HG02870 (cell line): ENCODE measurements around the gene MERTK.
"Not testable (repeated sequence)": the region's sequence is repeated elsewhere in the genome, so short reads cannot be mapped to it uniquely, and the experiment has no call there.

Source experiments
- ATAC-seq: cut with Tn5 transposase; IDR thresholded peaks from one replicate; pipeline ENCODE4 v1.9.1; 2021; ENCODE audit warnings: mild to moderate bottlenecking, moderate library complexity; ENCODE audit not compliant: unreplicated experiment

The MERTK gene

GRCh38 chr2:111897924-111898702, at the start of gene MERTK:
TSS of gene MERTK (plus strand) at chr2:111898607. CDS start at chr2:111898736, 129 bp downstream.
- peak; percentile 48 for ATAC-seq

- ATAC-seq: not testable (repeated sequence)
Measured at GRCh38 chr2:111850646-111851045, 47.8 kb upstream of the MERTK start.

DNA sequence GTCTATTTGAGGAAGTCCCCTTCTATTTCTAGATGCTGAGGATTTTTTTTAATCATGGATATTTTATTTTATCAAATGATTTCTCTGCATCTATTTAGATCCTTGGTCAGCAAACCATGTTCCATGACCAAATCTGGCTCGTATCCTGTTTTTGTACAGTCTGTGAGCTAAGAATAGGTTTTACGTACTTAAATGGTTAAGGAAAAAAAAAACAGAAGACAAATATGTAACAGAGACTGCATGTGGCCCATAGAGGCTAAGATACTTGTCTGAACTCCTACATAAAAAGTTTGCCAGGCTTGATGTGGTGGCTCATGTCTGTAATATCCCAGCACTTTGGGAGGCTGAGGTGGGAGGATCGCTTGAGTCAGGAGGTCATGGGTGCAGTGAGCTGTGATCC, 45.9 kb upstream of the MERTK start:
- ATAC-seq: not testable (repeated sequence)

DNA sequence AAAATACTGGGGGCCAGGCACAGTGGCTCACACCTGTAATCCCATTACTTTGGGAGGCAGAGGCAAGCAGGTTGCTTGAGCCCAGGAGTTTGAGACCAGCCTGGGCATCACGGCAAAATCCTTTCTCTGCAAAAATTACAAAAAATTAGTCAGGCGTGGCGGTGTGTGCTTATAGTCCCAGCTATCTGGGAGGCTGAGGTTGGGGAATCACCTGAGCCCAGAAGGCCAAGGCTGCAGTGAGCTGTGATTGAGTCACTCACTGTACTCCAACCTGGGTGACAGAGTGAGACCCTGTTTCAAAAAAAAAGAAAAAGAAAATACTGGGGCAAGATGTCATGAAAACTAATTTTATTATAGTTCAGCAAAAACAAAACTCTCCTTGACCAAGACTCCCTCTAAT, 38.4 kb upstream of the MERTK start:
- ATAC-seq: not testable (repeated sequence)

DNA sequence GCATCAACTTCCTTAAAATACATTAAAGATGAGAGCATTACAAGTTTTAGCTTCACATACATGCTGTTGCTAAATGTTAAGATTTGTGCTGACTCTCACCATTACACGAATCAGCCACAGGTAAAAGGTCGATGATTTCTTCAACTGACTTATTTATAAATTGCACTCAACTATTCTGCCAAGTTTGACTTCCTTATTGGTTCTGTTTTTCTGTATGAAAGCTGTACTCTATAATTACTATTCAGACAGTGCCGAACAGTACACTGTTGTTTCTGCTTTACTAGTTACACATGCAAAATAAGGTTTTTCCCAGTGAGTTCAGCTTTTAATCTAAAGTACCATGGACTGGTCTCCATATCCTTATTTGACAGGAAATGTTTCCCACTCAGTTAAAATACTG, 33.3 kb upstream of the MERTK start:
- not testable (repeated sequence) for ATAC-seq

- ATAC-seq: not testable (repeated sequence)
Measured at GRCh38 chr2:111872806-111873205, 25.6 kb upstream of the MERTK start.

- peak; percentile 82 for ATAC-seq
Measured at GRCh38 chr2:111883661-111884591, 14.5 kb upstream of the MERTK start, which contains the start of gene ANAPC1. TSS of gene ANAPC1 (minus strand) at chr2:111884193. CDS start at chr2:111880825, 3,368 bp downstream.

DNA sequence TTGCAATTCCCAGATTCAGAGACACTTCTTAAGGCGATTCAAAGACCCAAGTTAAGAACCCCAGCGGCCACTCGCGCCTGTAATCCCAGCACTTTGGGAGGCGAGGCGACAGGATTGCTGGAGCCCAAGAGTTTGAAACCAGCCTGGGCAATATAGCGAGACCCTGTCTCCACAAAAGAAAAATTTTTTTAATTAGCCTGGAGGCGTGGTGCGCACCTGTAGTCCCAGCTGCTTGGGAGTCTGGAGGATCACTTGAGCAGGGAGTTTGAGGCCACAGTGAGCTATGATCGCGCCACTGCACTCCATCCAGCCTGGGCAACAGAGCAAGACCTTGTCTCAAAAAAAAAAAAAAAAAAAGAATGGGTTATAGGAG, 13.8 kb upstream of the MERTK start:
- peak; percentile 3 for ATAC-seq

- no peak for ATAC-seq
Measured at GRCh38 chr2:111896024-111896423, 2.4 kb upstream of the MERTK start.

DNA sequence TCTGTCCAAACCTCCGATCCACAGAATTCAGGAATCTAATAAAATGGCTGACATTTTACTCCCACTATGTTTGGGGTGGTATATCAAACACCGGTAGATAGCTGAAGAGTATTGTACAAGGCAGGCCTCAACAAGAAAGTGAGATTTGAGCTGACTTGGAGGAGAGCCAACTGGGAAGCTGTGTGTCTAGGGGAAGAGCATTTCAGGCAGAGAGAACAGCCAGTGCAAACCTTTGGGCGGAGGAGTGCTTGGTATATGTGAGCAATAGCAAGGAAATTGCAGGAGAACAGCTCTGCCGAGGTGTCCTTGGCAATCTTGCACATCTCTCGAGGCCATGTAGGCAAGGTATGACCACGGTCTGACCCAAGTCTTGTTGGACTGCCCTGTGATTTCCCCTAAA, 1.8 kb upstream of the MERTK start:
- no peak for ATAC-seq

GRCh38 chr2:111897630-111897923, 830 bp upstream of the MERTK start:
- peak; percentile 13 for ATAC-seq

DNA sequence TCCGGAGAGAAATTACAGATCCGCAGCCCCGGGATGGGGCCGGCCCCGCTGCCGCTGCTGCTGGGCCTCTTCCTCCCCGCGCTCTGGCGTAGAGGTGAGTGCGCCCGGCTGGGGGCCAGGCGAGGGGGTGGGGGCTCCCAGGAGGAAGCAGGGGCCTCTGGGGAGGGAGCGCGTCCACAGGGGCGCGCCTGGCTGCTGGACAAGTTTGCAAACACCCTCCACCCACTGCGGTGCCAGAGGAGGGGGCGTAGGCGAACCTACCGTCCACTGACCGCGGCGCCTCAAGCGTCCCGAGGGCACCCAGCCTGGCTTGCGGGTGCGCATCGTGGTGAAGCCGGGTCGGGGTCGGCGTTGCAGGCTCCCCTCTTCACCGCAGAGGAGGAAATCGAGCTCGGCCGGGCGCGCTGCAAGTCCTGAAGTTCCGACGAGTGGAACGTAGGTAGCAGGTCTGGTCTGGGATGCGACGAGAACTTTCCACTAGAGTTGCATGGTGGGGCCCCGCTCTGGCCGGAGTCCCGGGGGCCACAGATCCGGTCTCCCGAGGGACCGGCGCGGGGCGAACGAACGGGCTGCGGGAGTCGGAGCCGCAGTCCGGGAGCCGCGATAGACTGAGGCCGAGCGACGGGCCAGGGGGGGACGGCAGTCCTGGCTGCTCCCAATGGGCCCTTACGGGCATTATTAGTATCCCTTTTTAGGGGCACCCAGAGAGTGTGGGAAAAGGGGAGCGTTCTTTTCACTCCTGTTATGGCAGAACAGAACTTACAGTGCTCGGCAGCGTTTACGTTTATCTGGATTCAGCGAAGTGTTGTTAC, 502 bp downstream of the MERTK start:
- no peak for ATAC-seq

DNA sequence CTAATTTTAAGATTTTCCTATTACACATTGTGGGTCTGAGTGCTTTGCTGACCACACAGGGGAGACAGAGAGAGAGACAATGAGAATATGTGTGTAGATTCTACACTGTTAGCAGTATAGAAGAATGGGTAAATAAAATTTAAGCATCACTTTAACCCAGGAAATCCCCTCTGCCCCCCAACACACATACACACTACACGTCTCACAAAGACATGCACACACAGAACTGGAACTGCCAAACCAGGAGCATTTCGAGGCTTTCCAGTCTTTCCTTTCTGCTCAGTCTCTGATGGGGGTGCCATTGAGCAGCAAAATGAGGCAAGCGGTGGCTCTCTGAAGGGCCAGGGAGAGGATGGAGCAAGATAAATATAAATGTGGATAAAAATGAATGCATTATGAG, 2.5 kb downstream of the MERTK start:
- ATAC-seq: no peak

- no peak for ATAC-seq
Measured at GRCh38 chr2:111903516-111903915, 5.1 kb downstream of the MERTK start.

DNA sequence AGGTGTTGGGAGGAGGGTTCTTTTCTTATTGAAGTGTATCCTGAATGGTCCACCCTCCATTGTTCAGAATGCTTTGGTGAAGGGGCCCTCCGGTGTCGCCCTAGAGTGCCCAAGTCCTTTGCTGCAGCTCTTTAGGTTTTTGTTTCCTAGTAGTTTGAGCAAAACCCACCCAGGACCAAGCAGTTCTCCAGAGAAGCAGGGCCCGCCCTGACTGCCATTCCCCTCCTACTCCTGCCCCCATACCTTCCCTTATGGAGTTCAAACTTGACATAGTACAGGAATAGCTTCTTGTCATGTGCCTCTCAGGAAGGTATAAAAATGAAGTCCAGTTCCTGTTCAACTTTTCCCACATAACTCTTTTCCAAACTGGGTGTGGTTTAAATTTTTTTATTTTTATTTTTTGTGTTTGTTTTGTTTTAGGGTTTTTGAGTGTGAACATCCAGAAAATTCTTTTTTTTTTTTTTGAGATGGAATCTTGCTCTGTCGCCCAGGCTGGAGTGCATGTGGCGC, 5.6 kb downstream of the MERTK start:
- ATAC-seq: no peak

DNA sequence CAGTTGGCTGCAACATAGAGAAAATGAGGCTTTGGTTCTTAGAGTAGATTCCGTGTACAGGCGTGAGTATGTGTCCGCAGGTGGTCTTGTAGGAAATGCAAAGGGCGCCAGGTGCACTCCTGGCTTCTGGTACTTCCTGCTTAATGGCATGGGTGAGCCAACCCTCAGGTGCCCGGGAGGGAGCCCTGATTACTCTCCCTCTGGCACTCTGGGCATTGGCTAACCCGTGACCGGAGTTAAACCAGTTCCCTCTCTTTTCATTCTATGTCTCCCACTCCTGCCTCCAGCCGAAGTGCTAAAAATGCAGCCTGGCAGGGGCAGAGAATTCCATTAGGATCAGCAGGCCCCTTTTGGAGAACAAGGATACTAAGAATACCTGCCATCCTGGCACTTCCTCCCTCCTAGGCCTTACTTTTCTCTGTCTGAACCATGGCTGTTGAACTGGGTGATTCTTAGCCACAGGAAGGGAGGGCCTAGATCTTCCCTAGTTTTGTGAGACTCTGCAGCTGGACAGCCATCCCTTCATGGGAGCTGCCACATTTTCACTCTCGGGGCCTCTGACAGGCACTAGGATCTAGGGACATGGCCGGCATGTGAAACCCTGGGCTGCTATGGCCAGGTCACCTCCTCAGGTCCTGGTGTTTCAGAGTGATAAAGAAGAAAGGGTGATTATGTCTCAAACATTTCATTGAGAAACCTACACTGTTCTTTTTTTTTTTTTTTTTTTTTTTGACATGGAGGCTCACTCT, 6.5 kb downstream of the MERTK start:
- ATAC-seq: no peak

GRCh38 chr2:111905475-111905869, 7.1 kb downstream of the MERTK start:
- not testable (repeated sequence) for ATAC-seq

- no peak for ATAC-seq
Measured at GRCh38 chr2:111905990-111906735, 7.8 kb downstream of the MERTK start.

GRCh38 chr2:111908578-111908977, 10.2 kb downstream of the MERTK start:
- ATAC-seq: no peak
